ENCODE measurements around the gene EIF2B1.
"Not testable (repeated sequence)": the region's sequence is repeated elsewhere in the genome, so short reads cannot be mapped to it uniquely, and the experiment has no call there.

Gene EIF2B1

GRCh38 chr12:123608182-123608581, 25.3 kb downstream of the EIF2B1 start:
- in situ Hi-C loops (cut with HindIII; ENCODE audit: low sequenced_read_pairs): no loop called here
- H3K4me3 ChIP-seq (ENCODE audit: low read depth, low read length): no peak overlapping the region
- TF ChIP-seq CTCF (IDR thresholded peaks at IDR 0.05; ENCODE audit: low read depth, low read length, missing control alignments): no peak
- DNase-seq (ENCODE audit: low read depth): no peak

GRCh38 chr12:123607756-123608155, 25.7 kb downstream of the EIF2B1 start:
- H3K4me3 ChIP-seq (ENCODE audit: low read depth, low read length): no peak overlapping the region
- no peak for TF ChIP-seq CTCF (IDR thresholded peaks at IDR 0.05; ENCODE audit: low read depth, low read length, missing control alignments)
- DNase-seq (ENCODE audit: low read depth): no peak
- in situ Hi-C loops (cut with HindIII; ENCODE audit: low sequenced_read_pairs): no loop called here

GRCh38 chr12:123603495-123603894, 30.0 kb downstream of the EIF2B1 start:
- in situ Hi-C loops (cut with HindIII; ENCODE audit: low sequenced_read_pairs); DNase-seq (ENCODE audit: low read depth); H3K4me3 ChIP-seq (ENCODE audit: low read depth, low read length): not testable (repeated sequence)

GRCh38 chr12:123602651-123603195, 30.8 kb downstream of the EIF2B1 start:
- peak overlapping the region; percentile 81 for H3K4me3 ChIP-seq (ENCODE audit: low read depth, low read length)
- in situ Hi-C loops (cut with HindIII; ENCODE audit: low sequenced_read_pairs): no loop called here
- no peak for TF ChIP-seq CTCF (IDR thresholded peaks at IDR 0.05; ENCODE audit: low read depth, low read length, missing control alignments)
- DNase-seq (ENCODE audit: low read depth): no peak

GRCh38 chr12:123601602-123602489, 31.6 kb downstream of the EIF2B1 start, which contains the start of gene DDX55:
DDX55 (plus strand) TSS chr12:123602099; CDS start chr12:123602149, 50 bp downstream.
- DNase-seq (ENCODE audit: low read depth): peak; percentile 32
- peak; percentile 43 for TF ChIP-seq CTCF (IDR thresholded peaks at IDR 0.05; ENCODE audit: low read depth, low read length, missing control alignments)
- in situ Hi-C loops (cut with HindIII; ENCODE audit: low sequenced_read_pairs): no loop called here
- H3K4me3 ChIP-seq (ENCODE audit: low read depth, low read length): peak within 1 kb of the TSS; percentile 81

GRCh38 chr12:123599721-123600120, 33.8 kb downstream of the EIF2B1 start:
- no peak for DNase-seq (ENCODE audit: low read depth)
- H3K4me3 ChIP-seq (ENCODE audit: low read depth, low read length): no peak overlapping the region
- in situ Hi-C loops (cut with HindIII; ENCODE audit: low sequenced_read_pairs): loop anchor here (10.0 kb wide), 1 partner anchor 115 kb away; no protein-coding TSS in a partner anchor
- no peak for TF ChIP-seq CTCF (IDR thresholded peaks at IDR 0.05; ENCODE audit: low read depth, low read length, missing control alignments)

GRCh38 chr12:123599310-123599709, 34.2 kb downstream of the EIF2B1 start:
- no peak for DNase-seq (ENCODE audit: low read depth)
- no peak overlapping the region for H3K4me3 ChIP-seq (ENCODE audit: low read depth, low read length)
- no peak for TF ChIP-seq CTCF (IDR thresholded peaks at IDR 0.05; ENCODE audit: low read depth, low read length, missing control alignments)
- in situ Hi-C loops (cut with HindIII; ENCODE audit: low sequenced_read_pairs): loop anchor here (10.0 kb wide), 1 partner anchor 115 kb away; no protein-coding TSS in a partner anchor
